HG02571 (cell line): ENCODE data around the gene MTARC2.
"Not testable (repeated sequence)": the region's sequence is repeated elsewhere in the genome, so short reads cannot be mapped to it uniquely, and the experiment has no call there.

Experiments
- ATAC-seq: cut with Tn5 transposase; IDR thresholded peaks from one replicate; pipeline ENCODE4 v1.9.1; 2021; ENCODE audit warnings: mild to moderate bottlenecking, moderate library complexity; ENCODE audit not compliant: unreplicated experiment

Gene MTARC2

GRCh38 chr1:220730486-220730885, 17.6 kb upstream of the MTARC2 start:
- no peak for ATAC-seq

DNA sequence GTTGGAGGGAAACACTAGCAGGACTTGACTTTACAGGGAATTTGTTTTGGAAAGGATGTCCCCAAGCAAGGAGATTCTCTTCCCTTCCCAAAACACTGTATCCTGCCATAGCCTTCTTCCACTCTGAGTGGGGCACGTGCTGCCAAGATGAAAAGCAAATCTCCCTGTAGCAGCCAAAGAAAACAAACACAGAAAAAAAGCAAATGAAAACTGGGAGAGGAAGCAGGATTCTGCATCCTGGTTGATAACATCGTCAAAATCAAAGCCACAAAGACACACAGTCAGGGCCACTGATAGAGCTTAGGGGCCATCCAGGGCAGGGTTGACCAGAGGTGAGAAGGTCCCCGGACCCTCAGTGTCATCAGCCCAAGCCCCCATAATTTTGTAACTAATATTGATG, 16.0 kb upstream of the MTARC2 start:
- no peak for ATAC-seq

GRCh38 chr1:220732621-220733020, 15.5 kb upstream of the MTARC2 start:
- no peak for ATAC-seq

GRCh38 chr1:220733086-220733601, 15.0 kb upstream of the MTARC2 start:
- peak; percentile 93 for ATAC-seq

DNA sequence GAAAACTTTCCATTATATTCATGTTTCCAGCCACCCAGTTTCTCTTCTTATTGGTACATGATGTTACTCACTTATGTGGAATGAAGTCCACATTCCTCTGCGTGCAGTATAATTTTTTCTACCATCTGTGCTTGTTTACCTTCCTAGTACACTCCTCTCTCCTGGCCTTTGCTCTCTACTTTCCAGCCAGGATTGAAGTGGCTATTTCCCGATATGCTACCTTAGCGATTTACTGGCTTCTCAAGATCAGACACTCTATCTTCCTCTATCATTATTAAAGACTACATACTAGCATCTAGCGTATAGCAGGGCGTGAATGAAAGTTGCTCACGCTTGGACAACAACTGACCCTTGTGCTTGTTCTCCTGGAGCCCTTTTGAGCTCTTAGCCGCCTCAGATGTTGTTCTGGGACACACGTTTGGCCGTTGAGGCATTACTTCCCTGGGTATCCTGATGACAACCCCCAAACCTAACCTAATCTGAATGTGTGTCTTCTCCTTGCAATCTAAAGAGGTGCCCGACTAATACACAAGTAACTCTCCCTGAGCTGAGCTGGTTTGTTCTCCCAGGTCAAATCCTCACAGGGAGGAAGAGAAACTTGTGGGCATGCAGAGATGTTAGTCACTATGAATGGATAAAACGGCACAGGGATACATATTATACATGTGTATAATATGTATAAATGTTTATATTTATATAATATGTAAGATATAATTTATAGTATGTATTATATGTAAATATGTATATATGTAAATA, 13.4 kb upstream of the MTARC2 start:
- no peak for ATAC-seq

DNA sequence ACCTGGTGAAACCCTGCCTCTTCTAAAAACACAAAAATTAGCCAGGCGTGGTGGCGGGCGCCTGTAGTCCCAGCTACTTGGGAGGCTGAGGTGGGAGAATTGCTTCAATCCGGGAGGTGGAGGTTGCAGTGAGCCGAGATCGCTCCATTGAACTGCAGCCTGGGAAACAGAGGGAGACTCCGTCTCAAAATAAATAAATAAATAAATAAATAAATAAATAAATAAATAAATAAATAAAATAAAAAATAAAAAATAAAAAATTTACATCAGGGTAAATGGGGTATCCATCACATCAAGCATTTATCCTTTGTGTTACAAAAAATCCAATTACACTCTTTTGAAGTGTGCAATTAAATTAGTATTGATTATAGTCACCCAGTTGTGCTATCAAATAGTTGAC, 11.8 kb upstream of the MTARC2 start:
- ATAC-seq = not testable (repeated sequence)

GRCh38 chr1:220741349-220741748, 6.8 kb upstream of the MTARC2 start:
- no peak for ATAC-seq

DNA sequence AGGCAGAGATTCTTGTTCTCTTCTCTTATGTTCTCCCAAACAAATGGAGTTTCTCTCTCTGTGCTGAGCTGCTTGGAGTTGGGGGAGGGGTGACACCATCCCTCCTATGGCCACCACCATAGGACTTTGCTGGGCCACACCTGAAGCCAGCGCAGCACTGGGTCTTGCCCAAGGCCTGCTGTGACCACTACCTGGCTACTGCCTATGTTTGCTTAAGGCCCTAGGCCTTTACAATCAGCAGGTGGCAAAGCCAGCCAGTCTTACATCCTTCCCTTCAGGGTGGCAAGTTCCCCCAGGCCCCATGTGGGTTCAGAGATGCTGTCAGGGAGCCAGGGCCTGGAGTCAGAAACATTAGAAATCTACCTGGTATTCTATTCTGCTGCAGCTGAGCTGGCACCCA, 6.3 kb upstream of the MTARC2 start:
- ATAC-seq = no peak

DNA sequence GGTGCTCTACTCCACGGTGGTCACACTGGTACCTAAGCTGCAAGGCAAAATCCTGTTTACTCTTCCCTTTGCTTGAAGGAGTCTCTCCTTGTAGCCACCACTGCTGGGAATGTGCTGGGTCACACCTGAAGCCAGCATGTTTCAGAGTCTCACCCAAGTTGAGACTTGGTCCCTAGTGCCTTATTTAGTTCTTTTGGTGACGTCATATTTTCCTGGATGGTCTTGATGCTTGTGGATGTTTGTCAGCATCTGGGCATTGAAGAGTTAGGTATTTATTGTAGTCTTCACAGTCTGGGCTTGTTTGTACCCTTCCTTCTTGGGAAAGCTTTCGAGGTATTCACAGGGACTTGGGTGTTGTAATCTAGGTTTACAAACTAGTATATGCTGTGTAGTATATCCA, 5.6 kb upstream of the MTARC2 start:
- ATAC-seq = no peak

- ATAC-seq = no peak
These were observed 1.3 kb upstream of the MTARC2 start for GRCh38 chr1:220746851-220747250.

- ATAC-seq = no peak
These were observed 559 bp upstream of the MTARC2 start for GRCh38 chr1:220747437-220748088.

DNA sequence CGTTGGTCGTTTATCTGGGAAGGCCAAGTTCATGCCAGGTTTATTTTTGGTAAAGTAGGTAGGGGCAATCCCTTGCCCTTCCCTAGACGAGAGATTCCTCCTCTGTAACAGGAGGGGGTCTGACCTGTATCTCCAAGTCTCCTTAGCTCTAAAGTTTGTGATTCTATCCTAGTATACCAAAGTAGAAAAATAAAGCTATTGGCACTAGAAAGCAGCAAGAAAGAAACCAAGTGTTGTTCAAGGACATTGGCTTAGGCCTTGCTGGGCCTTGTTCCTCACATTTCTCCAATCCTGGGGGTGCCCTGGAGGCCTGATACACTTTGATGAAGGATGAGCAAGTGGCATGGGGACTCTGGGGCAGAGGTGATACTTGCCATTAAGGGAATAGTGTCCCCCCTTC, 814 bp downstream of the MTARC2 start:
- ATAC-seq = no peak

- no peak for ATAC-seq
These were observed 2.0 kb downstream of the MTARC2 start for GRCh38 chr1:220750131-220750515.

DNA sequence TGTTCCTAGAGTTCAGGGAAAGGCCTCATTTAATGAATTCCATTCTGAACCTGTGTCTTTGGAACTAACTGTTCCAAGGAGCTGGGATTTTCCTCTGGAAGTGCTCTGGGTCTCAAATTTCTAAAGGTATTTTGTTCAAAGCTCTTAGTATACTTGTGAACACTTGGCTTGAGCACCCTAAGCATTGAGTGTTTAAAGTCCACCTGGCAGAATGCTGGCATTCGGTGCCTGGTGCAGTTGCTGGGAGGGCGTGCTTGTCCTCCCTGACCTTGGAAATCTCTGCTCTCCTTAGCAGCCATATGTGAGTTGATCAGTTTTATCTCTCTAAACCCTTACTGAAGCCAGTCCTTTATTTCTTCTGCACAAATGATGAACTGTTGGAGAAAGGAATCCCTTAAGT, 3.0 kb downstream of the MTARC2 start:
- no peak for ATAC-seq

DNA sequence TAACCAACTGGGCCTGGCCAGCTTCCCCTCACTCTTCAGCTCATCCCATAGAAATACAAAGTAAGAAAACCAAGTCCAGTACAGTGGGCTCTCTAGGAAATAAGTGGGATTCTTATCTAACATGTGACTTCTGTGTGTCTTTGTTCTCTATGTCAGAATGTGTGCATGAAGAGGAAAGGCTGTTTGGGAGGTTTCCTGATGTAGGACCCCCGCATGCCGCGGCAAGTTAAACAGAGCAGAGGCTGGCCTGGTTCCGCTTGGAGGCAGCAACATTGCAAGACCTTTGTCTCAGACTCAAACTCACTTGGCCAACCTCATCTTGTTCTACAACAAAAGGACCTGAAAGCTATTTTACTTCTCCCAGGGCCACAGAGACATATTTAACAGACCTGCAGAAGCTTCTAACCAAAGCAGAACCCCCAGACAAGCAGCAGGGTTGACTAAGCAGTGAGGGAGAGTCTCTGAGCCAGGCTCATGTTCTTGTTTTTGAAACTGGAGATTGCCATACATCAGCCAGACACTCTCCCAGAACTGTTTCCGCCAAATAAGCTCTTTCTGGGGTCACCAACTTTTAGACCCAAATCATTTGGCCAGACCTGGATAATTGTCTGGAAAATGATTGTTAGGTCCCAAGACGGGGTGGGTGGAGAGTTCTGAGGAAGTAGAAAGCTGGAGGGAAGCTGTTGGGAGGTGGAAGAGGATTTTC, 6.2 kb downstream of the MTARC2 start:
- ATAC-seq = no peak

DNA sequence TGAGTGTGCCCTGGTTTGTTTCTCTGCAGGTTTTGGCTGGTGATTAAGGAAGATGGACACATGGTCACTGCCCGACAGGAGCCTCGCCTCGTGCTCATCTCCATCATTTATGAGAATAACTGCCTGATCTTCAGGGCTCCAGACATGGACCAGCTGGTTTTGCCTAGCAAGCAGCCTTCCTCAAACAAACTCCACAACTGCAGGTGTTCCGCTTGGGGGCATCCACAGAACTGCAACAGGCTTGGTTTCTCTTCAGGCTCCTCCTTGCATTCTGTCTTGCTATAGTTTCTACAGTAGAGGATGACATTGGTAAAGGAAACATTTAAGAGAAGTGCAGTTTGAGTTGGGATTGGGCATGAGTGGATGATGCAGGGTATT, 6.8 kb downstream of the MTARC2 start:
- no peak for ATAC-seq

DNA sequence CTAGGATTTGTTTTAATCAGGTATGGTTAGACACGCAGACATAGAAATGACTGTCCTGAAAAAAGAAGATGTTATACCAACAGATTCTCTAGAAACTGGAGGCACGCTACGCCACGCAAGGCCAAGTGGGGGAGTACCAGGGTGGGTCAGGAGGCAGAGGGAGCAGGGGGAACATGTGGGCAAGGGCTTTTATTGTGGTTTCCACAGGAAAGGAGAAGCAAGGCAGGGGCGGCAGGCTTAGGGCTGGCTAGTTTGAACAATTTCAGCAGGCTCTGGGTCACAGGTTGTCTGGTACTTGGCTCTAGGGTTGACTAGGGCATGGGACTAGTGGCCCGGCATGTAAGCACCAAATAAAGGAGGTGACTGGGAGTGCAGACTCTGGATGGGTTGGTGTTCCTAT, 7.2 kb downstream of the MTARC2 start:
- no peak for ATAC-seq

DNA sequence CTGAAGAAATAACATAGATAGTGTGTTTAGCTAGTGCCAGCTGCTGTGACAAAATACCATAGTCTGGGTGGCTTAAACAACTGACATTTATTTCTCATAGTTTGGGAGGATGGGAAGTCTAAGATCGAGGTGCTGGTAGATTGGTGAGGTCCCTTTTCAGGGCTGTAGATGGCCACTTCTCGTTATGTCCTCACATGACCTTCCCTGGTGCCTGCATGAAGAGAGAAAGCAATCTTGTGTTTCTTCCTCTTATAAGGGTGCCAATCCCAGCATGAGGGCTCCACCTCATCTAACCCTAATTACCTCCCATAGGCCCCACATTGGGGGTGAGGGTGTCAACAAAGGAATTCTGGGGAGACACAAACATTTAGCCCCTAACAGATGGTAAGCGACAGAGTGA, 9.3 kb downstream of the MTARC2 start:
- no peak for ATAC-seq

DNA sequence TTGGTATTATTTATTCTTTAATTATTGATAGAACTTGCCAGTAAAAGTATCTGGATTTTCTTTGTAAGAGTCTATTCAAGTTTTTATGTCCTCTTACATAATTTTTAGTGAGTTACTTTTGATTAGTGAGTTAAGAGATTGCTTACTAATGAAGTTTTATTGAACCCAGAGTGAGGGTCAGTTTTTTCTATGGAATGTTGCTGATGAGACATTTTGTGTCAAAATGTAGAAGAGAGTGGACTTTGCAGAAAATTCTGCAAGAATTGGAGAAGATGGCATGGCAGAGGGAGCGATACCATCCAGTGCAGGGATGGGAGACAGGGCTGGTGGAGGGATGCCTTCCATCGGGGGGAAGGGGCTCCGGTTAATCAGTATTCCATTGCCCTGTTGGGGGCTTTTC, 11.0 kb downstream of the MTARC2 start:
- no peak for ATAC-seq

- ATAC-seq = no peak
These were observed 13.7 kb downstream of the MTARC2 start for GRCh38 chr1:220761688-220762427.

DNA sequence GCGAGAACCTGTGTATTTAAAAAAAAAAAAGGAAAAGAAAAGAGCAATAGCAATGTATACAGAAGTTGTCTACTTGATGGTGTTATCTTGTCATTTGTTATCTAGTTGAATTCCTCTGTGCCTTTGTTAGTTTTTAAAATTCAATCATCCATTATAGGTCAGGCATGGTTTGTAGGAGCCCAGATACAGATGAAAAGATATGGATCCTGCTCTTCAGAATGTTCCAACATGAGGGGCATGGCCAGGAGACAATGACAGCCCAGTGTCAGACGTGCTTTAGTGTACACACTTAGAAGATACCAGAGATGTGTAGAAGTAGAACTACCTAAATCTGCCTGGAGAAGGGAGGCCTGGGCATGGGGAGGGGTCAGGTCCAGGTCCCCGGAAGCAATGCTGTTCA, 16.6 kb downstream of the MTARC2 start:
- no peak for ATAC-seq
